Measurements from ENCODE around the gene FOXK2. TPM values are rescaled to one million over a fixed set of nuclear protein-coding genes. Genes with fewer than 3 reads are reported as not detected.

The FOXK2 gene
- total RNA-seq, 3 donors from 2014 or later, result 25.0 to 48.6 (median 36.7) TPM

- H3K27ac ChIP-seq, result no peak overlapping the region
- H3K4me1 ChIP-seq, result no peaks in the 10 kb centered on the region
- H3K9me3 ChIP-seq, result no peaks in the 10 kb centered on the region
- H3K27me3 ChIP-seq, result no peaks in the 10 kb centered on the region
- TF ChIP-seq CTCF (IDR thresholded peaks at IDR 0.05) (no peak), POLR2A (IDR thresholded peaks at IDR 0.05) (no peak), POLR2AphosphoS5 (IDR thresholded peaks at IDR 0.05) (no peak)
- H3K36me3 ChIP-seq, result no peaks in the 10 kb centered on the region
- intact Hi-C loops (cut with DNase I; ENCODE audit: low total_unique reads), result loop anchor here (10.0 kb wide), 1 partner anchor 1852 kb away; no protein-coding TSS in a partner anchor
- H3K4me3 ChIP-seq, result no peak overlapping the region
- no peak for DNase-seq (ENCODE audit: low spot score in 2 of 2)
These were observed 33.1 kb upstream of the FOXK2 start for GRCh38 chr17:82486231-82487094.

DNA sequence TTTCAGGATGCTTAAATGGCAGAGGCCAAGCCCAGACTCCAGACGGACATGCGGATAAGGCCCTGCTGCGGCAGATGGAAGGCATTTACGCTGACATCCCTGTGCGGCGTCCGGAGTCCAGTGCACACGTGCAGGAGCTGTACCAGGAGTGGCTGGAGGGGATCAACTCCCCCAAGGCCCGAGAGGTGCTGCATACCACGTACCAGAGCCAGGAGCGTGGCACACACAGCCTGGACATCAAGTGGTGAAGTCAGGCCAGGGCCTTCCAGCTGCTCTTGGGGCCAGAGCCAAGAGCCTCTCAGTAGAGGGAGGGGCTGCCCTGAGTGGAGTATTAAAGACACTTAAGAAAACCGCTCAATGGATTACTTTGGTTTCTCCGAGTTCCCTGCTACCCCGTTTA is 31.6 kb upstream of the FOXK2 start:
- Histone ChIP-seq H3K27me3 (no peaks in the 10 kb centered on the region), H3K4me1 (no peaks in the 10 kb centered on the region), H3K36me3 (no peaks in the 10 kb centered on the region), H3K9me3 (no peaks in the 10 kb centered on the region), H3K27ac (no peak overlapping the region), H3K4me3 (no peak overlapping the region)
- TF ChIP-seq POLR2A (IDR thresholded peaks at IDR 0.05), result no peak
- intact Hi-C loops (cut with DNase I; ENCODE audit: low total_unique reads), result loop anchor here (2.0 to 10.0 kb wide), 2 partner anchors 53 to 1853 kb away; no protein-coding TSS in a partner anchor
- DNase-seq (ENCODE audit: low spot score in 2 of 2), result no peak

GRCh38 chr17:82489117-82489516 is 30.4 kb upstream of the FOXK2 start:
- H3K36me3 ChIP-seq, result no peaks in the 10 kb centered on the region
- H3K9me3 ChIP-seq, result no peaks in the 10 kb centered on the region
- H3K27me3 ChIP-seq, result no peaks in the 10 kb centered on the region
- TF ChIP-seq CTCF (IDR thresholded peaks at IDR 0.05) (no peak), POLR2A (IDR thresholded peaks at IDR 0.05) (no peak), POLR2AphosphoS5 (IDR thresholded peaks at IDR 0.05) (no peak)
- H3K4me3 ChIP-seq, result no peak overlapping the region
- DNase-seq (ENCODE audit: low spot score in 2 of 2), result no peak
- H3K4me1 ChIP-seq, result no peaks in the 10 kb centered on the region
- intact Hi-C loops (cut with DNase I; ENCODE audit: low total_unique reads), result loop anchor here (2.0 to 10.0 kb wide), 2 partner anchors 52 to 1854 kb away; no protein-coding TSS in a partner anchor
- H3K27ac ChIP-seq, result peak overlapping the region in 1 of 2 donors; percentile 19

DNA sequence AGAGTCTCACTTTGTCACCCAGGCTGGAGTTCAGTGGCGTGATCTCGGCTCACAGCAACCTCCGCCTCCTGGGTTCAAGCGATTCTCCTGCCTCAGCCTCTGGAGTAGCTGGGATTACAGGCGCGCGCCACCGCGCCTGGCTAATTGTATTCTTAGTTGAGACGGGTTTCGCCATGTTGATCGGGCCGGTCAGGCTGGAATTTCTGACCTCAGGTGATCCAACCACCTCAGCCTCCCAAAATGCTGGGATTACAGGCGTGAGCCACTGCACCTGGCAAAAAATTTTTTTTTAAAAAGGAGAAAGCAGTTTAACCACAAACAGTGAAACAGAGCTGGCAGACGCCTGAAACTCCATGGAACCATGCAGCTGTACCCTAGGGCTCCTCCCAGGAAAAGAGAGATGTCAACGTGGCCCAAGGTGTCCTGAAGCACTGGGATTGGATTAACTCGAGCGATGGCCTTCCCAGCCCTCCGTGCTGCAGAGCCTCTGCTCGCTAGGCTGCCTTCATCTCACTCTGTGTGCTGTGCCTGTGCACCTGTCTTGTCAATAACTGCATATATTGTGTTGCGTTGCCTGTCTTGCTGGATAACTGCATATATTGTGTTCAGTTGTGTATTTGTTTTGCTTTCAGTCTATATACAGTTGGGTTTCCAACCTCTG is 29.6 kb upstream of the FOXK2 start:
- Histone ChIP-seq H3K9me3 (no peaks in the 10 kb centered on the region), H3K27me3 (no peaks in the 10 kb centered on the region), H3K4me1 (no peaks in the 10 kb centered on the region), H3K36me3 (no peaks in the 10 kb centered on the region), H3K4me3 (no peak overlapping the region), H3K27ac (no peak overlapping the region)
- no peak for DNase-seq (ENCODE audit: low spot score in 2 of 2)
- TF ChIP-seq POLR2A (IDR thresholded peaks at IDR 0.05) (no peak), POLR2AphosphoS5 (IDR thresholded peaks at IDR 0.05) (no peak), CTCF (IDR thresholded peaks at IDR 0.05) (no peak)
- intact Hi-C loops (cut with DNase I; ENCODE audit: low total_unique reads), result loop anchor here (2.0 to 10.0 kb wide), 2 partner anchors 51 to 1855 kb away; no protein-coding TSS in a partner anchor

DNA sequence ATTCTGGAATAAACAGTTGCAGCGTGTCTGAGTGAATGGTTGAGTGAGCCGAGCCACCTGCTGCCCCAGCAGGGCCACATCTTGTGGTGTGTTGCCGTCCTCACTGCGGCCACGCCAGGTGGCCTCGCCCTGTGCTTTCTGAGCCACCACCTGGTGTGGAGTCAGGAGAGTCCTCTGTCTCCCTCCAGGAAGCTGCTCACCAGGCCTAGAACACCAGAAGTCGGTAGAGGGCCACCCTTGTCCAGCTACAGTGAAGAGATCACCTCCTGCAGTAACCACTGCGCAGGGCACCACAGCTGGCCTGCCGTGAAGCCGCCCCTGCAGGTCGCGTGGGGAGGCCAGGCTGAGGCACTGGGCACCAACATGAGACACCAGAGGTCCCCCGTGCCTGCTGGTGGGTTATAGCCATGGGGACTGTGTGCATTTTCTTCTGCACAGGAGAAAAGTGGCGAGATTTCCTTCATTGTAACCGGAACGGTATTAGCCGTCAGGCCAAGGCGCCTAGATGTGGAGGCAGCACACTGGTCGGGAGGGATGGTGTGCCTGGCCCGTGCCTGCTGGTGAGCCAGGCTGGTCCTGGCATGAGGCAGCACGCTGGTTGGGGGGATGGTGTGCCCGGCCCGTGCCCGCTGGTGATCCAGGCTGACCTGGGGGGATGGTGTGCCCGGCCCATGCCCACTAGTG is 28.9 kb upstream of the FOXK2 start:
- Histone ChIP-seq H3K9me3 (no peaks in the 10 kb centered on the region), H3K27ac (no peak overlapping the region), H3K4me3 (no peak overlapping the region), H3K4me1 (no peaks in the 10 kb centered on the region), H3K27me3 (no peaks in the 10 kb centered on the region), H3K36me3 (no peaks in the 10 kb centered on the region)
- no peak for TF ChIP-seq POLR2A (IDR thresholded peaks at IDR 0.05)
- no peak for TF ChIP-seq CTCF (IDR thresholded peaks at IDR 0.05)
- no peak for TF ChIP-seq POLR2AphosphoS5 (IDR thresholded peaks at IDR 0.05)
- no peak for DNase-seq (ENCODE audit: low spot score in 2 of 2)
- intact Hi-C loops (cut with DNase I; ENCODE audit: low total_unique reads), result no loop called here

All from breast epithelium (tissue), 4 donors.